NT2/D1 (cell line): Measurements from ENCODE around the gene VWDE.

ENCODE experiments used
- DNase-seq: peaks from one replicate; pipeline ENCODE4 v3.0.0-alpha.2; 2011; ENCODE audit warnings: low read depth, low spot score
- H3K27me3 ChIP-seq: 2 replicates; pipeline ENCODE4 v1.6.0; 2011; ENCODE audit warnings: mild to moderate bottlenecking; ENCODE audit not compliant: insufficient read length, insufficient read depth
- H3K36me3 ChIP-seq: 2 replicates; pipeline ENCODE4 v1.6.1; 2011; ENCODE audit warnings: mild to moderate bottlenecking, low read length, mixed read lengths; ENCODE audit not compliant: insufficient read depth, insufficient read length
- H3K4me1 ChIP-seq: 2 replicates; pipeline ENCODE4 v1.5.1; 2011; ENCODE audit not compliant: insufficient read depth, insufficient read length
- H3K4me3 ChIP-seq: 2 replicates; pipeline ENCODE4 v1.5.1; 2011; ENCODE audit warnings: low read depth; ENCODE audit not compliant: insufficient read length
- H3K9ac ChIP-seq: 2 replicates; pipeline ENCODE4 v1.6.0; 2011; ENCODE audit warnings: low read depth; ENCODE audit not compliant: insufficient read length
- H3K9me3 ChIP-seq: 2 replicates; pipeline ENCODE4 v1.5.1; 2011; ENCODE audit warnings: mild to moderate bottlenecking, low read length; ENCODE audit not compliant: insufficient read depth
- SUZ12 ChIP-seq: IDR thresholded peaks from 2 replicates; pipeline ENCODE4 v1.6.1; 2011; ENCODE audit not compliant: insufficient read length, insufficient read depth; ENCODE audit errors: extremely low read depth
- YY1 ChIP-seq: IDR thresholded peaks from 2 replicates; pipeline ENCODE4 v1.6.1; 2011; ENCODE audit not compliant: insufficient read length, insufficient read depth
- ZNF274 ChIP-seq: IDR thresholded peaks from 2 replicates; pipeline ENCODE4 v1.6.1; 2011; ENCODE audit warnings: mild to moderate bottlenecking, low read depth, low read length

VWDE gene

GRCh38 chr7:12358694-12359093 is 45.0 kb downstream of the VWDE start:
- Histone ChIP-seq H3K36me3 (no peaks in the 10 kb centered on the region), H3K9ac (no peak overlapping the region), H3K4me1 (no peaks in the 10 kb centered on the region), H3K27me3 (no peaks in the 10 kb centered on the region), H3K9me3 (no peaks in the 10 kb centered on the region), H3K4me3 (no peak overlapping the region)
- no peak for DNase-seq
- no peak for TF ChIP-seq YY1
- TF ChIP-seq SUZ12 = no peak
- TF ChIP-seq ZNF274 = no peak

DNA sequence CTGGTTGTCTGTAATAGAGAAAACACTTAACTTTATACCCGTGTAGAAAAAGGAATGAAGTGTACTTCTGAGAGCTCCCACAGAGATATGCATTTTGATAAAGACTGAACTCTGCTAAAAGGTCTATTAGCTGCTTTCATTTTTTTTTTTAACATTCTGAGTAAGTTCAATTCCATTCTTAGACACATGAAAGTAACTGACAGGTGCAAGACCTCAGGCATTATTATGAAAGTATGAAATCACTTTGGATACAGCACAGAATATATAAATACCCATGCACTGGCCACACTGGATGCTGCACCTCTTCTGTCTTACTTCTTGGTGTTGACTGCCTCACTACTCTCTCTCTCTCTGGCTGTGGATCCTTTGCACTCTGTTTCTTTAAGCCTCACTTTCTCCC is 46.2 kb downstream of the VWDE start:
- DNase-seq = no peak
- Histone ChIP-seq H3K4me1 (no peaks in the 10 kb centered on the region), H3K36me3 (no peaks in the 10 kb centered on the region), H3K9me3 (no peaks in the 10 kb centered on the region), H3K27me3 (no peaks in the 10 kb centered on the region), H3K4me3 (no peak overlapping the region), H3K9ac (no peak overlapping the region)
- TF ChIP-seq ZNF274 (no peak), YY1 (no peak), SUZ12 (no peak)

- TF ChIP-seq ZNF274 = no peak
- TF ChIP-seq YY1 = no peak
- TF ChIP-seq SUZ12 = no peak
- Histone ChIP-seq H3K4me1 (no peaks in the 10 kb centered on the region), H3K9me3 (no peaks in the 10 kb centered on the region), H3K36me3 (no peaks in the 10 kb centered on the region), H3K9ac (no peak overlapping the region), H3K4me3 (no peak overlapping the region), H3K27me3 (no peaks in the 10 kb centered on the region)
- no peak for DNase-seq
Measured at GRCh38 chr7:12351843-12352242, 51.8 kb downstream of the VWDE start.

GRCh38 chr7:12350971-12351370 is 52.7 kb downstream of the VWDE start:
- no peaks in the 10 kb centered on the region for H3K27me3 ChIP-seq
- no peak for DNase-seq
- H3K9me3 ChIP-seq = no peaks in the 10 kb centered on the region
- TF ChIP-seq SUZ12 (no peak), YY1 (no peak), ZNF274 (no peak)
- no peaks in the 10 kb centered on the region for H3K4me1 ChIP-seq
- H3K4me3 ChIP-seq = no peak overlapping the region
- no peaks in the 10 kb centered on the region for H3K36me3 ChIP-seq
- no peak overlapping the region for H3K9ac ChIP-seq

DNA sequence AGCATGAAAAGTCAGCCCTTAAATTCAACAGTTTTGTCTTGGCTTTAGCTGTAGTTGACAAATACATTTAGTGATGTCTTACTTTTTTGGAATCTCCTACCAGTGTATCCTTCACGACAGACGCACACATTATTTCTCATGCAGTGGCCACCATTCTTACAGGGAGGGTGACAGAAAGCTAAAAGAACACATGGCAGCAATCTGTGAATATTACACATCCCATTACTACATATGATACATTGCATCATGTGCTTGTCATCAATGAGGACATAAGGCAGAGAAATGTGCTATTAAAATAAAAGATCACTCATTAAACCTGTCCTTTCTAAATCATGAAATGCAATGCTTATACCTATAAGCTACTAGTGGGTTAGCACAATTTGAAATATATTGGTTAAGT is 66.6 kb downstream of the VWDE start:
- Histone ChIP-seq H3K9ac (no peak overlapping the region), H3K4me1 (no peaks in the 10 kb centered on the region), H3K4me3 (no peak overlapping the region), H3K36me3 (no peaks in the 10 kb centered on the region), H3K9me3 (no peaks in the 10 kb centered on the region), H3K27me3 (no peaks in the 10 kb centered on the region)
- no peak for TF ChIP-seq SUZ12
- TF ChIP-seq ZNF274 = no peak
- no peak for DNase-seq

DNA sequence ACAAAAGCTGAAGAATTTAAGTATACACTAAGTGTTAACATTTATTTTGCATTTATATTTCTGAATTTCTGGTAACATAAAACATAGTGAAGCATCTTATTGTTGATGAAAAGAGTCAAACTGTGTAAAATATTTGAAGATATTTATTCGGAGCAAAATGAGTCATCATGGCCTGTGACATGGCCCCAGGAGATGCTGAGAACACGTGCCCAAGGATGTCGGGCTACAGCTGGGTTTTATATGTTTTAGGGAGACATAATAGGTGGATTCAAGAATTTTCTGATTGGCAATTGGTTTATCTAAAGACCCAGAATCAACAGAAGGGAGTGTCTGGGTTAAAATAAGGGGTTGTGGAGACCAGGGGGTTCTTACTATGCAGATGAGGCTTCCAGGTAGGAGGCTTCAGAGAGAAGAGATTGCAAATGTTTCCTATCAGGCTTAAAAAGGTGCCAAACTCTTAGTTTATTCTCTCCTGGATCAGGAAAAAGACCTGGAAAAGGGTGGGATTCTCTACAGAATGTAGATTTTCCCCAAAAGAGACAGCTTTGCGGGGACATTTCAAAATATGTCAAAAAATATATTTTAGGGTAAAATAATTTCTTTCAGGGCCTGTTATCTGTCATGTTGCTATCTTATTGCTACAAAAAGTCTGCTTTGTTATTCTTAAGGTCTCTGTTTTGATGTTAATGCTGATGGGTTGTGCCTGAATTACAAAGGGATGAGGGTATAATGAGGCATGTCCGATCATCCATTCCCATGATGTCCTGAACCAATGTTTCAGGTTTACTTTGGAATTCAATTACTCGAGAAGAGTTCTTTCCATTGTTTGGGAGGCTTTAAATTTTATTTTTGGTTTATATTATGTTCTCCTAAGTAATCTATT is 74.5 kb downstream of the VWDE start:
- Histone ChIP-seq H3K9ac (no peak overlapping the region), H3K9me3 (no peaks in the 10 kb centered on the region; the same call in 1 of the 2 replicates), H3K4me1 (no peaks in the 10 kb centered on the region), H3K27me3 (no peaks in the 10 kb centered on the region), H3K36me3 (no peaks in the 10 kb centered on the region), H3K4me3 (no peak overlapping the region)
- DNase-seq = peak; percentile 57
- TF ChIP-seq ZNF274 (no peak), SUZ12 (no peak), YY1 (no peak)

DNA sequence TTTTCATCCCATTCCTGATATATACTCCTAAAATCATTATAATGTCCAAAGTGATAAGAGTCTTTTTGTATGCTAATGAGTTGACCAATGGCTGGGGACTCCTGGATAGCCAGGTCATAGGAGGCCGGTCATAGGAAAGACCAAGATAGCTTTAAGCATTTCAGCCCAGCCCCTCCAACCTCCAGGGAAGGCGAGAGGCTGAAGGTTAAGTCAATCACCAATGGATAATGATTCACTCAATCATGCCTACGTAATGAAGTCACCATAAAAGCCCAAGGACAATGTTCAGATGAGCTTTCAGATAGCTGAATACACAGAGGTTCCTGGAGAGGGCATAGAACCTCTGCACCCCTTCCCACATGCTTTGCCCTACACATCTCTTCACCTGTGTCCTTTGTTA is 75.7 kb downstream of the VWDE start:
- DNase-seq = no peak
- no peaks in the 10 kb centered on the region for H3K36me3 ChIP-seq
- no peak overlapping the region for H3K4me3 ChIP-seq
- TF ChIP-seq ZNF274 (no peak), YY1 (no peak), SUZ12 (no peak)
- no peaks in the 10 kb centered on the region for H3K4me1 ChIP-seq
- no peaks in the 10 kb centered on the region; the same call in 1 of the 2 replicates for H3K9me3 ChIP-seq
- H3K9ac ChIP-seq = no peak overlapping the region
- H3K27me3 ChIP-seq = no peaks in the 10 kb centered on the region

GRCh38 chr7:12325646-12326045 is 78.0 kb downstream of the VWDE start:
- TF ChIP-seq ZNF274 = no peak
- TF ChIP-seq YY1 = no peak
- TF ChIP-seq SUZ12 = no peak
- Histone ChIP-seq H3K36me3 (no peaks in the 10 kb centered on the region), H3K27me3 (no peaks in the 10 kb centered on the region), H3K9ac (no peak overlapping the region), H3K4me3 (no peak overlapping the region), H3K9me3 (no peaks in the 10 kb centered on the region; the same call in 1 of the 2 replicates), H3K4me1 (no peaks in the 10 kb centered on the region)
- no peak for DNase-seq
